OCI-LY1 (cell line): ENCODE results near the gene VWA3A.

Experiments
- CTCF ChIP-seq: fragments of 200-600 bp; sonication (generic), shearing (Covaris generic); IDR thresholded peaks from 2 replicates; pipeline ENCODE4 v1.5.1; 2017; ENCODE audit warnings: mild to moderate bottlenecking, antibody characterized with exemption, low read length, moderate library complexity, mixed read lengths
- EZH2 ChIP-seq: fragments of 200-600 bp; sonication (generic), shearing (Covaris generic); IDR thresholded peaks from 2 replicates; pipeline ENCODE4 v1.8.0; 2017; ENCODE audit warnings: borderline replicate concordance, mixed run types, mild to moderate bottlenecking, antibody characterized with exemption, low read length, moderate library complexity, mixed read lengths

GRCh38 chr16:22183335-22183734 is 91.0 kb downstream of the VWA3A start:
- no peak for TF ChIP-seq CTCF
- no peak for TF ChIP-seq EZH2
